Progenitor cell of endocrine pancreas (in vitro differentiated cells): ENCODE results near the gene SLC25A21. TPM values are rescaled to one million over a fixed set of nuclear protein-coding genes. Genes with fewer than 3 reads are reported as not detected.

Experiments used
- DNase-seq: peaks from one replicate; pipeline ENCODE4 v3.0.0; 2021; ENCODE audit warnings: low spot score; ENCODE audit not compliant: unreplicated experiment
- H3K27ac Mint-ChIP-seq: 2 replicates; pipeline ENCODE4 v1.8.0; 2021; ENCODE audit warnings: mild to moderate bottlenecking, moderate library complexity, mixed read lengths
- H3K27me3 Mint-ChIP-seq: 2 replicates; pipeline ENCODE4 v1.8.0; 2021; ENCODE audit warnings: mixed read lengths
- H3K36me3 Mint-ChIP-seq: 2 replicates; pipeline ENCODE4 v1.8.0; 2022; ENCODE audit warnings: mixed read lengths; ENCODE audit not compliant: insufficient read depth
- H3K4me1 Mint-ChIP-seq: 2 replicates; pipeline ENCODE4 v1.8.0; 2021; ENCODE audit warnings: low read depth, mixed read lengths
- H3K4me3 Mint-ChIP-seq: 2 replicates; pipeline ENCODE4 v1.8.0; 2021; ENCODE audit warnings: low read depth, mild to moderate bottlenecking, moderate library complexity, mixed read lengths
- H3K9me3 Mint-ChIP-seq: 2 replicates; pipeline ENCODE4 v1.8.0; 2021; ENCODE audit warnings: low read depth, mixed read lengths
- total RNA-seq: library from RNA; stranded (reverse); gene quantifications from 2 replicates; pipeline ENCODE4 v1.2.1, GENCODE V29; 2021
- TF ChIP-seq, protein P1 (sequence below): fragments of 200-600 bp; sonication (generic); IDR thresholded peaks from one replicate; pipeline ENCODE4 v1.5.0; 2021; ENCODE audit warnings: antibody characterized with exemption, mild to moderate bottlenecking; ENCODE audit not compliant: unreplicated experiment

Gene SLC25A21
- total RNA-seq, 1 donor from 2014 or later: 2.5 TPM

DNA sequence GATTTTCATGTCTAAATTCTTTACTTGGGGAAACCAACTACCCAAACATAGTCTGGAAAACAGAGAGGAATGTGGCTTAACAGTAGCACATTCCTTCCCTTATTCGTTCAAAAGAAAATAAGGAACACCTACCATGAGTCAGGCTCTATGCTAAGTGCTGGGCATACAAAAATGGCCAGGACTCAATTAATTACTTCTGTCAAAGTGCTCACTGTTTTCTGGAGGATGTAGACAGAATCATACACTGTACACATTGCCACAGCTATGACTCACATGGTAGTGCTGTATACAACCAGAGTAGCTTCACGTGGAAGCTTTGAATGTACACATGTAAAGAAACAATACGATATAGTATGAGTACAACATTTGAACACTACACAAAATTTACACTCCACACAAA, 50.1 kb downstream of the SLC25A21 start:
- TF ChIP-seq, protein P1, sequence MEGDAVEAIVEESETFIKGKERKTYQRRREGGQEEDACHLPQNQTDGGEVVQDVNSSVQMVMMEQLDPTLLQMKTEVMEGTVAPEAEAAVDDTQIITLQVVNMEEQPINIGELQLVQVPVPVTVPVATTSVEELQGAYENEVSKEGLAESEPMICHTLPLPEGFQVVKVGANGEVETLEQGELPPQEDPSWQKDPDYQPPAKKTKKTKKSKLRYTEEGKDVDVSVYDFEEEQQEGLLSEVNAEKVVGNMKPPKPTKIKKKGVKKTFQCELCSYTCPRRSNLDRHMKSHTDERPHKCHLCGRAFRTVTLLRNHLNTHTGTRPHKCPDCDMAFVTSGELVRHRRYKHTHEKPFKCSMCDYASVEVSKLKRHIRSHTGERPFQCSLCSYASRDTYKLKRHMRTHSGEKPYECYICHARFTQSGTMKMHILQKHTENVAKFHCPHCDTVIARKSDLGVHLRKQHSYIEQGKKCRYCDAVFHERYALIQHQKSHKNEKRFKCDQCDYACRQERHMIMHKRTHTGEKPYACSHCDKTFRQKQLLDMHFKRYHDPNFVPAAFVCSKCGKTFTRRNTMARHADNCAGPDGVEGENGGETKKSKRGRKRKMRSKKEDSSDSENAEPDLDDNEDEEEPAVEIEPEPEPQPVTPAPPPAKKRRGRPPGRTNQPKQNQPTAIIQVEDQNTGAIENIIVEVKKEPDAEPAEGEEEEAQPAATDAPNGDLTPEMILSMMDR: no peak

DNA sequence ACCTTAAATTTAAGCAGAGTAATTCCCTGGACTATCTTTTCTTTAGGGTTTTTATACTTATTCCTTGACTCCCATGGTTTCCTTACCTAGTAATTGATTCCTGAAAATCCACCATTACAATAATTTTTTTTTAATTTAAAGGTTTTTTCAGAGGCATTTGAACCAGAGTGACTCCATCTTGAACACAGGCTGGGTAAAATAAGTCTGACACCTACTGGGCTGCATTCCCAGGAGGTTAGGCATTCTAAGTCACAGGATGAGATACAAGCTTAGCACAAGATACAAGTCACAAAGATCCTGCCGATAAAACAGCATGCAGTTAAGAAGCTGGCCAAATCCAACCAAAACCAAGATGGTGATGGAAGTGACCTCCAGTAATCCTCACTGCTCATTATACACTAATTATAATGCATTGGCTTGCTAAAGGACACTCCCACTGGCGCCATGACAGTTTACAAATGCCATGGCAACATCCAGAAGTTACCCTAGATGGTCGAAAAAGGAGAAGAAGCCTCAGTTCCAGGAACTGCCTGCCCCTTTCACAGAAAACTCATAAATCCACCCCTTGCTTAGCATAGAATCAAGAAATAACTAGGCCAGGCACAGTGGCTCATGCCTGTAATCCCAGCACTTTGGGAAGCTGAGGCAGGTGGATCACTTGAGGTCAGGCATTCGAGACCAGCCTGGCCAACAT, 53.6 kb downstream of the SLC25A21 start:
- no peak overlapping the region for H3K4me3 Mint-ChIP-seq
- no peak overlapping the region for H3K27ac Mint-ChIP-seq

More for the DNA sequence above, 50.1 kb downstream of the SLC25A21 start:
- Mint-ChIP-seq H3K9me3 (peaks cover 4% of the 10 kb centered on the region), H3K4me1 (no peaks in the 10 kb centered on the region), H3K4me3 (no peak overlapping the region), H3K27me3 (no peaks in the 10 kb centered on the region), H3K27ac (no peak overlapping the region), H3K36me3 (no peaks in the 10 kb centered on the region)
- no peak for DNase-seq

DNA sequence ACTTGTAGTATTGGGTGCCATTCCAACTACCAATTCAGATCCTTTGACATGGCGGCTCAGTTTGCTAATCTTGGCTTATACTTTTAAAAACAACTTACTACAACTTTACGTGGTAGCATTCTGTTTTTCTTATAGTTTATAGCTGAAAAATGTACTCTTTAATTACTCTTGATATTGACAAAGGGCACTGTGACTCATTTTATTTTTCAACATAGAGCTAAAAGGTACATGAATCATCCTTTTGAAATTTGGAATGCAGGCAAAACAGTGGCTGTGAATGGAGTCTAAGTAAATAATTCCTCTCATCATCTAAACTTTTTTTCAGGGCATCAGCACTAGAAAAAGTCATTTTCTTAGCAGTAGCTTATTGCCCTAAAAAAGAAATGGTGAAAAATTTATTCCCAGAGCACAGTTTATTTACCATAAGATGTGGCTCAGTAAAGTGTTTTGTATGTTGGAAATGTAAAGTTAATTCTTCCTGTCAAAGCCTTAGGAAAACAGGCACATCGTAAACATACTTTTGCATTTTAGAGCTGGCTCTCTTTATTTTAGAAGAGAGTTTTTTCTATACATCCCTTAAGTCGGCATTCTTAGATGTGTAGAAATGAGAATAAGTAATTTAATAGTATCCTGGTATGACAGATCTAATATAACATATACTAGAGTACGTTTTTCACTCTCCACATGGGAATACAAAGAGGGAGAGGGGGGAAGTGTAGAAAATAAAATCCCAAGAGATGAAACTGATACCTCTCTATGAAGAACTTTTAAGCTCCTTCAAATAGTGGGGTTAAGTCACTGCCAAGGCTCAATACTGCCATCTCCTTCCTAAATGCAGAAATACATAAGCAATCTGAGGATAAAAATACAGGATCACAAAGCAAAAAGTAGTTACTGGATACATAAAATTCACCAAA, 55.2 kb downstream of the SLC25A21 start:
- no peaks in the 10 kb centered on the region for H3K36me3 Mint-ChIP-seq
- no peaks in the 10 kb centered on the region for H3K27me3 Mint-ChIP-seq
- H3K27ac Mint-ChIP-seq: no peak overlapping the region
- H3K4me1 Mint-ChIP-seq: peaks cover 3% of the 10 kb centered on the region
- TF ChIP-seq, protein P1: peak; percentile 7
- no peak for DNase-seq
- no peak overlapping the region for H3K4me3 Mint-ChIP-seq
- H3K9me3 Mint-ChIP-seq: peaks cover 4% of the 10 kb centered on the region

More for the DNA sequence above, 53.6 kb downstream of the SLC25A21 start:
- Mint-ChIP-seq H3K4me1 (peaks cover 2% of the 10 kb centered on the region), H3K27me3 (no peaks in the 10 kb centered on the region), H3K36me3 (no peaks in the 10 kb centered on the region), H3K9me3 (peaks cover 4% of the 10 kb centered on the region)
- TF ChIP-seq, protein P1: no peak
- DNase-seq: no peak

DNA sequence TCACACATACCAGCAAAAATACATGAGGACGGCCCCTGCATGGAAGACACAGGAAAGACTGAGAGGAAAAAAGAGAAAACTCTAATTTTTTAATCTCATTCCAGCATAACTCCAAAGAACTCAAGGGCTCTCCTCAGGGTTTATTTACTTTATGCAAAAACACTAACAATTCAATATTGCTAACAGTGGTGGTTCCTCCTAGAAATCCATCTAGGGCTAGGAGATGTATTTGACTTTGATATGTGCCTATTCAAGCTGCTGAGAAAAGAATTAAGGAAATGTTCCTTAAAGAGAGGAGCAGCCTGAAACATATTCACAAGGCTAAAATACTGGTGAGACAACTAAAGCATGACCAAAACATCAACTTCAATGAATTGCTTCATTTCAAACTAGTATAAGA, 57.0 kb downstream of the SLC25A21 start:
- peaks cover 3% of the 10 kb centered on the region for H3K4me1 Mint-ChIP-seq
- DNase-seq: no peak
- no peak overlapping the region for H3K27ac Mint-ChIP-seq
- no peak overlapping the region for H3K4me3 Mint-ChIP-seq
- no peaks in the 10 kb centered on the region for H3K27me3 Mint-ChIP-seq
- TF ChIP-seq, protein P1: no peak
- H3K36me3 Mint-ChIP-seq: no peaks in the 10 kb centered on the region
- H3K9me3 Mint-ChIP-seq: peaks cover 4% of the 10 kb centered on the region

DNA sequence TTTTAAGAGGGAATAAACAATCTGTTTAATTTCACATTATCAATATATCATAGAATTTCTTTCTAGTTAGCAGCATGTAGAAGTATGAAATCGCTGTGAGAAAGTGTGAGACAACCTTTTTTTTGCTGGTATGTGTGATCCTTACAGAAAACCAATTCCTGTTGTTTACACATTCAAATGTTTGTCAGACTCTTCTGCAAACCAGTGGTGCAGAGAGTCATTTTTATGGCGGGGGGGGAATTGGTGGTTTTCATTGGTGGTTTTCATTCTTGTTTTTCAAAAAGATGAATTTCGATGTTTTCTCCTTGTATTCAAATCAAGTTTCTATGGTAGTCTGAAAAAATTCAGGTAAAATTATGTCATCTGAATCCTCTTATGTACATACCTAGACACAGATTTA, 57.8 kb downstream of the SLC25A21 start:
- Mint-ChIP-seq H3K27me3 (no peaks in the 10 kb centered on the region), H3K36me3 (no peaks in the 10 kb centered on the region), H3K27ac (no peak overlapping the region), H3K9me3 (peaks cover 4% of the 10 kb centered on the region), H3K4me3 (no peak overlapping the region), H3K4me1 (peaks cover 3% of the 10 kb centered on the region)
- TF ChIP-seq, protein P1: no peak
- no peak for DNase-seq
